ENCODE data around the gene DOCK8.

- TF ChIP-seq CTCF (conservative IDR thresholded peaks at IDR 0.05; ENCODE audit: low read depth in 2 of 2) = peak in 1 of 2 experiments; percentile 27; a peak in 2 of 4 replicates
- no peak for TF ChIP-seq EZH2 (IDR thresholded peaks at IDR 0.05; ENCODE audit: low read depth, unreplicated experiment)
- no peak for TF ChIP-seq EZH2phosphoT487 (IDR thresholded peaks at IDR 0.05; ENCODE audit: unreplicated experiment)
- no peak; the same call in 1 of the 2 replicates for TF ChIP-seq POLR2AphosphoS5 (IDR thresholded peaks at IDR 0.05; ENCODE audit: low read depth)
- no peak for TF ChIP-seq REST (IDR thresholded peaks at IDR 0.05; ENCODE audit: unreplicated experiment)
- TF ChIP-seq ZNF114 (CRISPR knock-in tag; IDR thresholded peaks at IDR 0.05) = no peak
- 0 out of 2 replicates have a peak, but pooled peaks have one; percentile 33 for TF ChIP-seq CREB1 (CRISPR knock-in tag; IDR thresholded peaks at IDR 0.05; ENCODE audit: low read depth)
- no peak for TF ChIP-seq ETS1 (IDR thresholded peaks at IDR 0.05)
- no peak for TF ChIP-seq NANOG (IDR thresholded peaks at IDR 0.05; ENCODE audit: borderline replicate concordance)
- TF ChIP-seq JUNB (IDR thresholded peaks at IDR 0.05; ENCODE audit: unreplicated experiment) = no peak
- TF ChIP-seq STAT1 (IDR thresholded peaks at IDR 0.05; ENCODE audit: unreplicated experiment) = no peak
- no peak for TF ChIP-seq ZNF331 (CRISPR knock-in tag; IDR thresholded peaks at IDR 0.05; ENCODE audit: low read depth)
Measured at GRCh38 chr9:503881-504852, 289.5 kb downstream of the DOCK8 start, which contains the start of gene KANK1.

Data from GM23338 (cell line).